ENCODE data around the gene WLS. TPM values are rescaled to one million over a fixed set of nuclear protein-coding genes. Genes with fewer than 3 reads are reported as not detected.

The WLS gene
- total and polyA plus RNA-seq, 4 donors: 27.3 to 128 (median 71.7) TPM

- DNase-seq (no peak), ATAC-seq (ENCODE audit: insufficient read depth, low FRiP score) (no peak)
- TF ChIP-seq, protein P1, sequence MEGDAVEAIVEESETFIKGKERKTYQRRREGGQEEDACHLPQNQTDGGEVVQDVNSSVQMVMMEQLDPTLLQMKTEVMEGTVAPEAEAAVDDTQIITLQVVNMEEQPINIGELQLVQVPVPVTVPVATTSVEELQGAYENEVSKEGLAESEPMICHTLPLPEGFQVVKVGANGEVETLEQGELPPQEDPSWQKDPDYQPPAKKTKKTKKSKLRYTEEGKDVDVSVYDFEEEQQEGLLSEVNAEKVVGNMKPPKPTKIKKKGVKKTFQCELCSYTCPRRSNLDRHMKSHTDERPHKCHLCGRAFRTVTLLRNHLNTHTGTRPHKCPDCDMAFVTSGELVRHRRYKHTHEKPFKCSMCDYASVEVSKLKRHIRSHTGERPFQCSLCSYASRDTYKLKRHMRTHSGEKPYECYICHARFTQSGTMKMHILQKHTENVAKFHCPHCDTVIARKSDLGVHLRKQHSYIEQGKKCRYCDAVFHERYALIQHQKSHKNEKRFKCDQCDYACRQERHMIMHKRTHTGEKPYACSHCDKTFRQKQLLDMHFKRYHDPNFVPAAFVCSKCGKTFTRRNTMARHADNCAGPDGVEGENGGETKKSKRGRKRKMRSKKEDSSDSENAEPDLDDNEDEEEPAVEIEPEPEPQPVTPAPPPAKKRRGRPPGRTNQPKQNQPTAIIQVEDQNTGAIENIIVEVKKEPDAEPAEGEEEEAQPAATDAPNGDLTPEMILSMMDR (IDR thresholded peaks at IDR 0.05; ENCODE audit: control extremely low read depth, extremely low read depth): no peak
- no peak overlapping the region for H3K4me3 ChIP-seq
- WGBS, 2 donors: 47 to 92% methylated on average over 2 of the region's 2 CpGs
- peaks cover 0 to 2% (median 0%) of the 10 kb centered on the region in 5 donors for H3K4me1 ChIP-seq (ENCODE audit: control insufficient read depth in 5 of 5, insufficient read depth in 5 of 5, low read length in 5 of 5)
- H3K27me3 ChIP-seq (ENCODE audit: control insufficient read depth in 3 of 3, insufficient read depth in 3 of 3, low read length in 2 of 3): no peaks in the 10 kb centered on the region
- H3K9ac ChIP-seq (ENCODE audit: insufficient read depth in 1 of 2, low read length in 2 of 2): no peak overlapping the region
- H3K9me3 ChIP-seq (ENCODE audit: control insufficient read depth in 4 of 4, insufficient read depth in 3 of 4, low read length in 3 of 4): no peaks in the 10 kb centered on the region
- peaks cover 2 to 25% (median 14%) of the 10 kb centered on the region in 4 donors for H3K36me3 ChIP-seq (ENCODE audit: control insufficient read depth in 4 of 4, insufficient read depth in 4 of 4, low read length in 4 of 4)
- no peak overlapping the region for H3K27ac ChIP-seq (ENCODE audit: low read depth in 1 of 2, low read length in 1 of 2)
Measured at GRCh38 chr1:68185743-68186142, 46.6 kb downstream of the WLS start.

GRCh38 chr1:68183895-68184294 is 48.4 kb downstream of the WLS start:
- Histone ChIP-seq H3K36me3 (ENCODE audit: control insufficient read depth in 4 of 4, insufficient read depth in 4 of 4, low read length in 4 of 4) (peaks cover 0 to 21% (median 9%) of the 10 kb centered on the region in 4 donors), H3K27me3 (ENCODE audit: control insufficient read depth in 3 of 3, insufficient read depth in 3 of 3, low read length in 2 of 3) (no peaks in the 10 kb centered on the region), H3K27ac (ENCODE audit: low read depth in 1 of 2, low read length in 1 of 2) (no peak overlapping the region), H3K9ac (ENCODE audit: insufficient read depth in 1 of 2, low read length in 2 of 2) (no peak overlapping the region), H3K4me1 (ENCODE audit: control insufficient read depth in 5 of 5, insufficient read depth in 5 of 5, low read length in 5 of 5) (peaks cover 0 to 5% (median 2%) of the 10 kb centered on the region in 5 donors), H3K9me3 (ENCODE audit: control insufficient read depth in 4 of 4, insufficient read depth in 3 of 4, low read length in 3 of 4) (no peaks in the 10 kb centered on the region), H3K4me3 (no peak overlapping the region)
- WGBS, 2 donors: 92 to 93% methylated on average over 2 of the region's 2 CpGs
- ATAC-seq (ENCODE audit: insufficient read depth, low FRiP score): no peak
- TF ChIP-seq, protein P1 (IDR thresholded peaks at IDR 0.05; ENCODE audit: control extremely low read depth, extremely low read depth): no peak
- DNase-seq: no peak

DNA sequence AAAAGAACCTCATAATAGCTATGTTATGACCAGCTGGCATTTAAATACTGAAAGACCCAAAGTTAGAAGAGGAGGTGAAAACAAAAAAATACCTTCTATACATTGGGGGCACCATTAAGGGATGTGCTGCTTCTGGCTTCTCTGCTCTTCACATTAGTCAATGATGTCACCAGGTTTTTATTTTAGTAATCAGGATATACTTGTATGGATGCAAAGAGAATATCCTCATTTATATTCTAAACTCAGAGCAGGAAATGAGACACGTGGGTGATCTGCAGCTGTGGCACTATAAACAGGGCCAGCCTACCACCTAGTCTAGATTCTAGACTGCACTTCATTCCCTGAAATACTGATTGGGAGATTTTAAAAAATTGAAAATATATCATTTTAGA is 51.2 kb downstream of the WLS start:
- DNase-seq (no peak), ATAC-seq (ENCODE audit: insufficient read depth, low FRiP score) (no peak)
- H3K4me1 ChIP-seq (ENCODE audit: control insufficient read depth in 5 of 5, insufficient read depth in 5 of 5, low read length in 5 of 5): peaks cover 0 to 17% (median 9%) of the 10 kb centered on the region in 5 donors
- H3K4me3 ChIP-seq: no peak overlapping the region
- H3K9ac ChIP-seq (ENCODE audit: insufficient read depth in 1 of 2, low read length in 2 of 2): no peak overlapping the region
- H3K9me3 ChIP-seq (ENCODE audit: control insufficient read depth in 4 of 4, insufficient read depth in 3 of 4, low read length in 3 of 4): no peaks in the 10 kb centered on the region
- TF ChIP-seq, protein P1 (IDR thresholded peaks at IDR 0.05; ENCODE audit: control extremely low read depth, extremely low read depth): no peak
- WGBS, 2 donors: 38 to 75% methylated on average over 1 of the region's 1 CpG
- H3K36me3 ChIP-seq (ENCODE audit: control insufficient read depth in 4 of 4, insufficient read depth in 4 of 4, low read length in 4 of 4): peaks cover 0 to 21% (median 5%) of the 10 kb centered on the region in 4 donors
- no peaks in the 10 kb centered on the region for H3K27me3 ChIP-seq (ENCODE audit: control insufficient read depth in 3 of 3, insufficient read depth in 3 of 3, low read length in 2 of 3)
- no peak overlapping the region for H3K27ac ChIP-seq (ENCODE audit: low read depth in 1 of 2, low read length in 1 of 2)

Data from lung (tissue), 12 donors.